HepG2 (cell line): Measurements from ENCODE around the gene BBC3. TPM values are rescaled to one million over a fixed set of nuclear protein-coding genes. Genes with fewer than 3 reads are reported as not detected.
A peak's percentile ranks its signal among the peaks of the same experiment; 100 is the strongest.

Source experiments
- ATAC-seq: fragments of 200-7000 bp; cut with Tn5 transposase; 3 replicates; pipeline ENCODE4 v1.9.1; 2020; ENCODE audit warnings: mild to moderate bottlenecking, moderate library complexity
- BruUV-seq: library from RNA; stranded (reverse); fragments of 400-500 nt; replicated peaks from 2 replicates; lab custom pipeline; 2021; lab: Mats Ljungman, UMichigan
- CTCF ChIA-PET: fragments of 300-600 bp; formaldehyde crosslinking; extraction: SDS; loops from one replicate; lab custom pipeline; 2021; ENCODE audit warnings: low total read pairs, inconsistent platforms, low intra/inter-chr PET ratio; lab: Yijun Ruan, JAX
- POLR2A ChIA-PET: fragments of 350-600 bp; sonication (Branson Sonifier 250); formaldehyde crosslinking; loops from one replicate; lab custom pipeline; 2020; ENCODE audit warnings: antibody characterized with exemption, inconsistent platforms; lab: Yijun Ruan, JAX
- DNase-seq: peaks from one replicate; pipeline ENCODE4 v3.0.0-alpha.2; 2015; ENCODE audit warnings: low spot score
- FAIRE-seq: peaks from 3 replicates; lab custom pipeline; 2011; peaks lifted over from hg19 to GRCh38; lab: Jason Lieb, UNC
- H2AFZ ChIP-seq: one replicate; pipeline ENCODE4 v1.6.1; 2011; ENCODE audit warnings: low read length, inconsistent platforms
- H3K27ac ChIP-seq: fragments of 300-600 bp; 3 replicates; pipeline ENCODE4 v1.8.0; 2011; ENCODE audit warnings: mixed run types, mild to moderate bottlenecking, mixed read lengths, low read length, inconsistent platforms; ENCODE audit not compliant: insufficient read depth; ENCODE audit errors: extremely low read length
- H3K27me3 ChIP-seq, 2 experiments: fragments of 200-600 bp in 1 of 2; 2 replicates in 1 of 2; 3 replicates in 1 of 2; pipeline versions ENCODE4 v1.6.0 to v1.8.0; 2011; ENCODE audit warnings: low read length in 2 of 2, mild to moderate bottlenecking in 2 of 2, moderate library complexity in 2 of 2, inconsistent platforms in 1 of 2; ENCODE audit not compliant: insufficient read depth in 2 of 2, control insufficient read depth in 1 of 2
- H3K36me3 ChIP-seq, 2 experiments: fragments of 200-600 bp in 1 of 2; replicated peaks in 1 of 2; 2 replicates in 1 of 2; 3 replicates in 1 of 2; pipeline versions ENCODE4 v1.5.1 to v1.8.0; 2011; ENCODE audit warnings: low read length in 2 of 2, inconsistent platforms in 1 of 2; ENCODE audit not compliant: insufficient read depth in 2 of 2, control insufficient read depth in 1 of 2
- H3K4me1 ChIP-seq: 2 replicates; pipeline ENCODE4 v1.5.1; 2012; ENCODE audit warnings: low read length, inconsistent platforms; ENCODE audit not compliant: insufficient read depth
- H3K4me2 ChIP-seq: 2 replicates; pipeline ENCODE4 v1.6.0; 2011; ENCODE audit warnings: low read depth, low read length, inconsistent platforms
- H3K4me3 ChIP-seq, 3 experiments: fragments of 200-600 bp in 1 of 3; sonication (generic), shearing (Covaris generic) in 1 of 3; replicated peaks in 1 of 3; 2 replicates each; pipeline ENCODE4 v1.5.1; 2011 to 2016; ENCODE audit warnings: low read length in 3 of 3, inconsistent platforms in 2 of 3, low read depth in 2 of 3, mild to moderate bottlenecking in 2 of 3, control low read depth in 1 of 3, mixed read lengths in 1 of 3; ENCODE audit not compliant: insufficient read depth in 1 of 3
- H3K79me2 ChIP-seq: one replicate; pipeline ENCODE4 v1.6.1; 2011; ENCODE audit warnings: low read length, inconsistent platforms; ENCODE audit not compliant: insufficient read depth
- H3K9ac ChIP-seq: 2 replicates; pipeline ENCODE4 v1.6.0; 2011; ENCODE audit warnings: mild to moderate bottlenecking, low read depth, low read length, inconsistent platforms; ENCODE audit not compliant: insufficient read depth
- H3K9me3 ChIP-seq: 2 replicates; pipeline ENCODE4 v1.5.1; 2012; ENCODE audit warnings: mild to moderate bottlenecking, low read length
- H4K20me1 ChIP-seq: 2 replicates; pipeline ENCODE4 v1.6.0; 2011; ENCODE audit warnings: inconsistent platforms, mild to moderate bottlenecking, low read length, moderate library complexity; ENCODE audit not compliant: insufficient read depth
- ADNP ChIP-seq: sonication (generic); formaldehyde crosslinking; IDR thresholded peaks from 2 replicates; pipeline ENCODE4 v1.4.0; 2020; ENCODE audit warnings: missing genetic modification reagents
- AKAP8 ChIP-seq: sonication (generic); formaldehyde crosslinking; IDR thresholded peaks from 2 replicates; pipeline ENCODE4 v1.5.1; 2020; ENCODE audit warnings: mild to moderate bottlenecking, missing genetic modification reagents
- FOXP1 ChIP-seq, 2 experiments: fragments of 450-650 bp in 1 of 2; IDR thresholded peaks; 2 replicates each; pipeline ENCODE4 v1.6.1; 2017 to 2018; ENCODE audit warnings: antibody characterized with exemption in 1 of 2
- GLI4 ChIP-seq: sonication (generic); formaldehyde crosslinking; IDR thresholded peaks from 2 replicates; pipeline ENCODE4 v1.5.1; 2020; ENCODE audit warnings: missing genetic modification reagents, mild to moderate bottlenecking, moderate library complexity, borderline replicate concordance
- HDAC2 ChIP-seq: sonication (generic); formaldehyde crosslinking; IDR thresholded peaks from 2 replicates; pipeline ENCODE4 v1.4.0; 2020; ENCODE audit warnings: missing genetic modification reagents
- HES4 ChIP-seq: sonication (generic); formaldehyde crosslinking; IDR thresholded peaks from 2 replicates; pipeline ENCODE4 v1.9.0; 2021; ENCODE audit warnings: mild to moderate bottlenecking, missing genetic modification reagents, borderline replicate concordance
- KAT8 ChIP-seq: IDR thresholded peaks from 2 replicates; pipeline ENCODE4 v1.6.1; 2016; ENCODE audit warnings: missing genetic modification reagents, missing compliant biosample characterization
- KLF13 ChIP-seq: sonication (generic); formaldehyde crosslinking; IDR thresholded peaks from 2 replicates; pipeline ENCODE4 v1.4.0; 2020; ENCODE audit warnings: mild to moderate bottlenecking, missing genetic modification reagents
- LCORL ChIP-seq, 2 experiments: fragments of 450-650 bp in 1 of 2; sonication (generic) in 1 of 2; formaldehyde crosslinking in 1 of 2; IDR thresholded peaks; 2 replicates each; pipeline versions ENCODE4 v1.5.0 to v1.6.1; 2017 to 2020; ENCODE audit warnings: antibody characterized with exemption in 1 of 2, missing genetic modification reagents in 1 of 2
- MXI1 ChIP-seq: IDR thresholded peaks from 3 replicates; pipeline ENCODE4 v1.6.1; 2012; ENCODE audit warnings: low read depth, low read length, inconsistent platforms, borderline replicate concordance
- MYC ChIP-seq: sonication (generic); formaldehyde crosslinking; IDR thresholded peaks from 2 replicates; pipeline ENCODE4 v1.9.0; 2021; ENCODE audit warnings: missing genetic modification reagents, borderline replicate concordance
- NONO ChIP-seq, 2 experiments: fragments of 450-650 bp in 1 of 2; sonication (generic) in 1 of 2; formaldehyde crosslinking in 1 of 2; IDR thresholded peaks in 1 of 2; conservative IDR thresholded peaks in 1 of 2; 2 replicates each; pipeline versions ENCODE4 v1.6.1 to v1.8.0; 2017 to 2022; ENCODE audit warnings: mild to moderate bottlenecking in 1 of 2, missing genetic modification reagents in 1 of 2, moderate library complexity in 1 of 2
- SAFB2 ChIP-seq: sonication (generic); formaldehyde crosslinking; IDR thresholded peaks from 2 replicates; pipeline ENCODE4 v1.5.1; 2020; ENCODE audit warnings: missing genetic modification reagents, low read depth, mild to moderate bottlenecking, borderline replicate concordance
- SIN3B ChIP-seq: fragments of 150-350 bp; IDR thresholded peaks from 2 replicates; pipeline ENCODE4 v1.6.1; 2014; ENCODE audit warnings: low read length
- TCF12 ChIP-seq, 2 experiments: fragments of 450-650 bp in 1 of 2; sonication (generic) in 1 of 2; formaldehyde crosslinking in 1 of 2; IDR thresholded peaks; 2 replicates each; pipeline versions ENCODE4 v1.6.1 to v1.8.0; 2017 to 2022; ENCODE audit warnings: antibody characterized with exemption in 1 of 2, mild to moderate bottlenecking in 1 of 2, missing genetic modification reagents in 1 of 2, moderate library complexity in 1 of 2
- TEAD2 ChIP-seq: sonication (generic); formaldehyde crosslinking; IDR thresholded peaks from 2 replicates; pipeline ENCODE4 v1.9.0; 2021; ENCODE audit warnings: missing genetic modification reagents
- ZNF124 ChIP-seq: sonication (generic); formaldehyde crosslinking; IDR thresholded peaks from 2 replicates; pipeline ENCODE4 v1.4.0; 2020; ENCODE audit warnings: missing genetic modification reagents
- ZNF354B ChIP-seq: sonication (generic); formaldehyde crosslinking; IDR thresholded peaks from 2 replicates; pipeline ENCODE4 v1.8.0; 2022; ENCODE audit warnings: mild to moderate bottlenecking, missing genetic modification reagents
- ZNF501 ChIP-seq: sonication (generic); formaldehyde crosslinking; IDR thresholded peaks from 2 replicates; pipeline ENCODE4 v1.5.1; 2020; ENCODE audit warnings: mild to moderate bottlenecking, moderate library complexity, missing genetic modification reagents
- ZNF567 ChIP-seq: sonication (generic); formaldehyde crosslinking; IDR thresholded peaks from 2 replicates; pipeline ENCODE4 v1.8.1; 2023; ENCODE audit warnings: mild to moderate bottlenecking, missing genetic modification reagents, borderline replicate concordance
- ZNF572 ChIP-seq: sonication (generic); formaldehyde crosslinking; IDR thresholded peaks from 2 replicates; pipeline ENCODE4 v1.5.1; 2020; ENCODE audit warnings: mild to moderate bottlenecking, missing genetic modification reagents
- ZNF576 ChIP-seq: sonication (generic); formaldehyde crosslinking; IDR thresholded peaks from 2 replicates; pipeline ENCODE4 v1.4.0; 2020; ENCODE audit warnings: mild to moderate bottlenecking, missing genetic modification reagents
- ZNF879 ChIP-seq: sonication (generic); formaldehyde crosslinking; IDR thresholded peaks from 2 replicates; pipeline ENCODE4 v1.8.1; 2023; ENCODE audit warnings: missing genetic modification reagents
- ZSCAN21 ChIP-seq: sonication (generic); formaldehyde crosslinking; IDR thresholded peaks from 2 replicates; pipeline ENCODE4 v1.8.0; 2022; ENCODE audit warnings: mild to moderate bottlenecking, missing genetic modification reagents, moderate library complexity, borderline replicate concordance
- ZSCAN30 ChIP-seq: sonication (generic); formaldehyde crosslinking; IDR thresholded peaks from 2 replicates; pipeline ENCODE4 v1.5.0; 2020; ENCODE audit warnings: mild to moderate bottlenecking, missing genetic modification reagents
- ZZZ3 ChIP-seq: sonication (generic); formaldehyde crosslinking; IDR thresholded peaks from 2 replicates; pipeline ENCODE4 v1.4.0; 2020; ENCODE audit warnings: missing genetic modification reagents, mild to moderate bottlenecking, borderline replicate concordance
- WGBS: methylation state at CpG from one replicate; pipeline ENCODE4 v1.1.6; 2017; ENCODE audit warnings: low lambda C conversion rate; 5-methylcytosine and 5-hydroxymethylcytosine counted together
- in situ Hi-C: cut with HindIII; loops from 2 replicates; pipeline ENCODE4 v1.10.0; 2017; ENCODE audit warnings: low pct_unique_long_range_greater_than_20kb; ENCODE audit not compliant: extremely low pct_ligation_motif_present
- intact Hi-C: fragments of 100-400 bp; cut with micrococcal nuclease; formaldehyde crosslinking; loops from one replicate; pipeline ENCODE4 v1.10.0; 2022; ENCODE audit not compliant: unreplicated experiment
- polyA plus RNA-seq, 8 experiments: library from polyadenylated mRNA; depleted of rRNA in 3 of 8; stranded (reverse) in 7 of 8; unstranded in 1 of 8; fragments of >200 nt; fragmentation: Illumina TruSeq in 4 of 8; extraction: Trizol in 4 of 8; gene quantifications; 2 replicates each; pipeline versions ENCODE4 v1.2.1 to v1.2.3, GENCODE V29; 2011 to 2016; ENCODE audit warnings: low read depth in 4 of 8, missing spikeins in 1 of 8, mixed read lengths in 1 of 8; ENCODE audit not compliant: insufficient read depth in 1 of 8
- total RNA-seq, 5 experiments: library from RNA; depleted of rRNA; stranded (reverse); fragments of >200 nt; fragmentation: Illumina TruSeq; extraction: Trizol; gene quantifications; 2 replicates each; pipeline ENCODE4 v1.2.3, GENCODE V29; 2016; ENCODE audit warnings: low read depth in 1 of 5

BBC3 gene
- total and polyA plus RNA-seq, 2 of the 13 experiments (the other 11 are each of a cell fraction or from before 2014, with no cell fraction given) = 6.1 to 8.8 TPM

GRCh38 chr19:47229676-47230053, 1.3 kb downstream of the BBC3 start:
- Histone ChIP-seq H3K79me2 (peaks cover 21% of the 10 kb centered on the region), H2AFZ (no peak overlapping the region), H3K4me1 (peaks cover 42% of the 10 kb centered on the region), H3K27me3 (peaks cover 0 to 4% of the 10 kb centered on the region in 2 experiments; a peak in 1 of 5 replicates), H3K4me2 (peak overlapping the region; percentile 94), H3K9ac (peak overlapping the region; percentile 99), H3K9me3 (no peaks in the 10 kb centered on the region), H3K4me3 (peak overlapping the region; percentile 94 to 100 (median 95)), H3K27ac (peak overlapping the region; percentile 93), H4K20me1 (peaks cover 20% of the 10 kb centered on the region), H3K36me3 (peaks cover 2 to 4% of the 10 kb centered on the region in 2 experiments; a peak in 4 of 5 replicates)
- CTCF ChIA-PET = interaction anchor here (2.5 kb wide), 1 partner anchor 14 kb away, joined by 13 read pairs; no protein-coding TSS in a partner anchor
- ATAC-seq (no peak), DNase-seq (no peak), FAIRE-seq (no peak)
- intact Hi-C loops (no loop called here), in situ Hi-C loops (no loop called here)
- 0% methylated on average over 4 of the region's 9 CpGs for WGBS
- BruUV-seq = TSS peak; percentile 76
- POLR2A ChIA-PET = no interaction called here
- no peak for TF ChIP-seq ZNF567 (CRISPR knock-in tag)
- peak; percentile 55; the same call in 2 of the 3 replicates for TF ChIP-seq MXI1
- TF ChIP-seq ADNP = no peak
- TF ChIP-seq ZNF501 (CRISPR knock-in tag) = 0 out of 2 replicates have a peak, but pooled peaks have one; percentile 36
- no peak for TF ChIP-seq KAT8 (CRISPR knock-in tag)
- 0 out of 2 replicates have a peak, but pooled peaks have one; percentile 20 for TF ChIP-seq HDAC2 (CRISPR knock-in tag)
- 0 out of 2 replicates have a peak, but pooled peaks have one; percentile 20 for TF ChIP-seq AKAP8
- 0 out of 2 replicates have a peak, but pooled peaks have one; percentile 37 for TF ChIP-seq ZNF572
- TF ChIP-seq KLF13 (CRISPR knock-in tag) = no peak
- TF ChIP-seq TCF12 (IDR thresholded peaks at IDR 0.05) = no peak
- no peak for TF ChIP-seq TCF12 (CRISPR knock-in tag; IDR thresholded peaks at IDR 0.05)
- 0 out of 2 replicates have a peak, but pooled peaks have one; percentile 4 for TF ChIP-seq HES4 (CRISPR knock-in tag)
- no peak for TF ChIP-seq ZSCAN21 (CRISPR knock-in tag)
- TF ChIP-seq GLI4 (CRISPR knock-in tag) = no peak
- TF ChIP-seq SAFB2 = 0 out of 2 replicates have a peak, but pooled peaks have one; percentile 40
- TF ChIP-seq NONO (IDR thresholded peaks at IDR 0.05) = no peak
- TF ChIP-seq NONO (CRISPR knock-in tag; conservative IDR thresholded peaks at IDR 0.05) = no peak
- no peak for TF ChIP-seq LCORL (IDR thresholded peaks at IDR 0.05)
- no peak for TF ChIP-seq LCORL (CRISPR knock-in tag; IDR thresholded peaks at IDR 0.05)
- no peak for TF ChIP-seq MYC (CRISPR knock-in tag)
- TF ChIP-seq ZNF576 (CRISPR knock-in tag) = no peak
- TF ChIP-seq ZNF124 (CRISPR knock-in tag) = no peak
- TF ChIP-seq ZSCAN30 = no peak
- no peak for TF ChIP-seq TEAD2 (CRISPR knock-in tag)
- no peak for TF ChIP-seq ZNF354B (CRISPR knock-in tag)
- no peak for TF ChIP-seq ZNF879
- TF ChIP-seq ZZZ3 (CRISPR knock-in tag) = 0 out of 2 replicates have a peak, but pooled peaks have one; percentile 28
- no peak for TF ChIP-seq SIN3B
- TF ChIP-seq FOXP1 (IDR thresholded peaks at IDR 0.05) = no peak
- TF ChIP-seq FOXP1 (CRISPR knock-in tag; IDR thresholded peaks at IDR 0.05) = no peak
